Duodenal mucosa (tissue), 2 donors: Measurements from ENCODE around the gene CDH2.

ENCODE experiments used
- H3K27ac ChIP-seq: one replicate; pipeline ENCODE4 v1.7.0; 2013; ENCODE audit warnings: low read depth, low read length
- H3K27me3 ChIP-seq, 2 donors: one replicate each; pipeline ENCODE4 v1.7.0; 2013; ENCODE audit warnings: low read length in 2 of 2, control low read depth in 1 of 2; ENCODE audit not compliant: insufficient read depth in 2 of 2, control insufficient read depth in 1 of 2
- H3K36me3 ChIP-seq, 2 donors: one replicate each; pipeline ENCODE4 v1.7.0; 2013; ENCODE audit warnings: low read length in 2 of 2, control low read depth in 1 of 2; ENCODE audit not compliant: insufficient read depth in 2 of 2, control insufficient read depth in 1 of 2
- H3K4me1 ChIP-seq, 2 donors: one replicate each; pipeline ENCODE4 v1.7.0; 2013; ENCODE audit warnings: low read length in 2 of 2, control low read depth in 1 of 2; ENCODE audit not compliant: insufficient read depth in 2 of 2, control insufficient read depth in 1 of 2
- H3K4me3 ChIP-seq, 2 donors: one replicate each; pipeline ENCODE4 v1.7.0; 2013; ENCODE audit warnings: low read length in 2 of 2, low read depth in 1 of 2
- H3K9ac ChIP-seq, 2 donors: one replicate each; pipeline ENCODE4 v1.7.0; 2013; ENCODE audit warnings: low read length in 2 of 2, low read depth in 1 of 2
- H3K9me3 ChIP-seq, 2 donors: one replicate each; pipeline ENCODE4 v1.7.0; 2013; ENCODE audit warnings: low read length in 2 of 2, control low read depth in 1 of 2; ENCODE audit not compliant: control insufficient read depth in 1 of 2

The CDH2 gene

GRCh38 chr18:28128659-28128980 lies 48.3 kb downstream of the CDH2 start:
- no peak overlapping the region for H3K9ac ChIP-seq
- no peaks in the 10 kb centered on the region for H3K9me3 ChIP-seq
- H3K27ac ChIP-seq = no peak overlapping the region

GRCh38 chr18:28127763-28128658 lies 48.9 kb downstream of the CDH2 start:
- H3K9ac ChIP-seq = no peak overlapping the region
- no peaks in the 10 kb centered on the region for H3K4me1 ChIP-seq
- no peaks in the 10 kb centered on the region for H3K36me3 ChIP-seq
- H3K9me3 ChIP-seq = no peaks in the 10 kb centered on the region
- no peak overlapping the region for H3K27ac ChIP-seq
- no peak overlapping the region for H3K4me3 ChIP-seq
- no peaks in the 10 kb centered on the region for H3K27me3 ChIP-seq

More at GRCh38 chr18:28128659-28128980, 48.3 kb downstream of the CDH2 start:
- no peaks in the 10 kb centered on the region for H3K36me3 ChIP-seq
- H3K27me3 ChIP-seq = no peaks in the 10 kb centered on the region
- H3K4me1 ChIP-seq = no peaks in the 10 kb centered on the region
- no peak overlapping the region for H3K4me3 ChIP-seq

- Histone ChIP-seq H3K27me3 (no peaks in the 10 kb centered on the region), H3K9ac (no peak overlapping the region), H3K4me1 (no peaks in the 10 kb centered on the region), H3K9me3 (no peaks in the 10 kb centered on the region), H3K4me3 (no peak overlapping the region), H3K36me3 (no peaks in the 10 kb centered on the region), H3K27ac (no peak overlapping the region)
These were observed 49.7 kb downstream of the CDH2 start for GRCh38 chr18:28127228-28127627.

- no peaks in the 10 kb centered on the region for H3K4me1 ChIP-seq
- no peaks in the 10 kb centered on the region for H3K27me3 ChIP-seq
- H3K4me3 ChIP-seq = no peak overlapping the region
- no peak overlapping the region for H3K27ac ChIP-seq
- H3K9me3 ChIP-seq = no peaks in the 10 kb centered on the region
- no peaks in the 10 kb centered on the region for H3K36me3 ChIP-seq
- no peak overlapping the region for H3K9ac ChIP-seq
These were observed 50.2 kb downstream of the CDH2 start for GRCh38 chr18:28126768-28127167.

- Histone ChIP-seq H3K4me3 (no peak overlapping the region), H3K36me3 (no peaks in the 10 kb centered on the region), H3K4me1 (no peaks in the 10 kb centered on the region), H3K9ac (no peak overlapping the region), H3K9me3 (no peaks in the 10 kb centered on the region), H3K27ac (no peak overlapping the region), H3K27me3 (no peaks in the 10 kb centered on the region)
These were observed 51.9 kb downstream of the CDH2 start for GRCh38 chr18:28125051-28125450.

GRCh38 chr18:28124131-28125029 lies 52.5 kb downstream of the CDH2 start:
- no peak overlapping the region for H3K9ac ChIP-seq
- H3K36me3 ChIP-seq = no peaks in the 10 kb centered on the region
- H3K27me3 ChIP-seq = no peaks in the 10 kb centered on the region
- H3K4me3 ChIP-seq = no peak overlapping the region
- no peaks in the 10 kb centered on the region for H3K4me1 ChIP-seq
- no peaks in the 10 kb centered on the region for H3K9me3 ChIP-seq
- H3K27ac ChIP-seq = no peak overlapping the region

GRCh38 chr18:28123401-28124030 lies 53.4 kb downstream of the CDH2 start:
- H3K9ac ChIP-seq = no peak overlapping the region
- no peaks in the 10 kb centered on the region for H3K9me3 ChIP-seq
- H3K27me3 ChIP-seq = no peaks in the 10 kb centered on the region
- H3K4me1 ChIP-seq = no peaks in the 10 kb centered on the region
- no peaks in the 10 kb centered on the region for H3K36me3 ChIP-seq
- no peak overlapping the region for H3K27ac ChIP-seq
- H3K4me3 ChIP-seq = no peak overlapping the region

GRCh38 chr18:28120828-28121515 lies 56.0 kb downstream of the CDH2 start:
- Histone ChIP-seq H3K4me3 (no peak overlapping the region), H3K9ac (no peak overlapping the region)

GRCh38 chr18:28116461-28116860 lies 60.5 kb downstream of the CDH2 start:
- Histone ChIP-seq H3K9me3 (no peaks in the 10 kb centered on the region), H3K4me1 (no peaks in the 10 kb centered on the region), H3K4me3 (no peak overlapping the region), H3K27ac (no peak overlapping the region), H3K9ac (no peak overlapping the region), H3K27me3 (no peaks in the 10 kb centered on the region), H3K36me3 (no peaks in the 10 kb centered on the region)

More at GRCh38 chr18:28120828-28121515, 56.0 kb downstream of the CDH2 start:
- H3K4me1 ChIP-seq = no peaks in the 10 kb centered on the region
- H3K27me3 ChIP-seq = no peaks in the 10 kb centered on the region
- H3K36me3 ChIP-seq = no peaks in the 10 kb centered on the region
- H3K27ac ChIP-seq = no peak overlapping the region
- no peaks in the 10 kb centered on the region for H3K9me3 ChIP-seq
